Mammary epithelial cell (primary cell): Measurements from ENCODE around the gene IQSEC1.

Source experiments
- CTCF ChIP-seq, 2 donors: IDR thresholded peaks in 1 of 2; conservative IDR thresholded peaks in 1 of 2; 2 replicates each; pipeline ENCODE4 v1.5.1; 2011 to 2012; ENCODE audit warnings: inconsistent platforms in 2 of 2, low read length in 2 of 2, mild to moderate bottlenecking in 2 of 2, control low read depth in 1 of 2, low read depth in 1 of 2; ENCODE audit not compliant: insufficient read depth in 1 of 2; ENCODE audit errors: extremely low read depth in 1 of 2
- EZH2 ChIP-seq: IDR thresholded peaks from 2 replicates; pipeline ENCODE4 v1.6.1; 2012; ENCODE audit warnings: low read length, inconsistent platforms, borderline replicate concordance

GRCh38 chr3:12898965-12899755, 174.1 kb downstream of the IQSEC1 start:
- TF ChIP-seq CTCF (conservative IDR thresholded peaks at IDR 0.05 in 1 of 2, IDR thresholded peaks at IDR 0.05 in 1 of 2; ENCODE audit: extremely low read depth in 1 of 2, insufficient read depth in 1 of 2, low read depth in 1 of 2, low read length in 2 of 2) (no peak), EZH2 (no peak)
